ENCODE results near the gene SYNE2.

The SYNE2 gene

DNA sequence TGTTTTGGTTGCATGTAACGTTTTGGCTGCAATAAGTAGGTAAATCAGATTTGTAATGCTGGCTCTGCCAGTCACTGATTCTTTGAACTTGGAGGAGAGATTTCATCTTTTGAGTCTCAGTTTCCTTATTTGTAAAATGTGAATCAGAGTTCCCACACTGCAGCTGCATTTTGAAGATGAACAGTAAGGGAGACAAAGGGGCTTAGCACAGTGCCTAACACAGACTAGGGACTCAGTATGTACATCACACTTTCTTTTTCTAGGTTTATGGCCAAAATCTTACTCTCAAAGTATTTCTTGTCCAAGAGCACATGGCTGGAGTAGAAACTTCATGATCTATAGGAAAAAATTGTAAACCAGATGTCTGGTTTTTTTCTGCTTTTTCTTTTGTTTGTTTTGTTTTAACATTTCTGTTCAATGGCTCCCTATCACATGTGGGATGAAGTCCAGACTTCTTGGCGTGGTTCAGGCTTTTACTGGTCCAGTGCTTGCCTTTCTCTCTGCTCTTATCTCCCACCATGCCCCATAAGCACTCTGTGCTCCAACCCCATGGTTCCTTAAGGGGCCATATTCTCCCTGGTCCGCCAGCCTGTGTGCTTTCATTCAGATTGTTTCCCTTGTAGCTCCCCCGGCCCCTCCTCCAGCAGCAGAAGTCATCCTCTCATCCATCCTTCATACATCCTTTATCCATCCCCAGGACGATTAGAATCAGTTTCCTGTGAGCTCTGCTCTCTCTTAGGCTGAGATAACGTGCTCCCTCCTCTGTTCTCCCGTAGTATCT is 58.0 kb downstream of the SYNE2 start:
- DNase-seq = no peak

GRCh38 chr14:63911404-63911803 is 58.6 kb downstream of the SYNE2 start:
- DNase-seq = no peak

GRCh38 chr14:63912286-63912685 is 59.5 kb downstream of the SYNE2 start:
- DNase-seq = no peak

- DNase-seq = no peak
Measured at GRCh38 chr14:63918411-63918810, 65.6 kb downstream of the SYNE2 start.

- DNase-seq = no peak
Measured at GRCh38 chr14:63922696-63923421, 70.1 kb downstream of the SYNE2 start.

GRCh38 chr14:63923422-63923752 is 70.6 kb downstream of the SYNE2 start:
- DNase-seq = no peak

DNA sequence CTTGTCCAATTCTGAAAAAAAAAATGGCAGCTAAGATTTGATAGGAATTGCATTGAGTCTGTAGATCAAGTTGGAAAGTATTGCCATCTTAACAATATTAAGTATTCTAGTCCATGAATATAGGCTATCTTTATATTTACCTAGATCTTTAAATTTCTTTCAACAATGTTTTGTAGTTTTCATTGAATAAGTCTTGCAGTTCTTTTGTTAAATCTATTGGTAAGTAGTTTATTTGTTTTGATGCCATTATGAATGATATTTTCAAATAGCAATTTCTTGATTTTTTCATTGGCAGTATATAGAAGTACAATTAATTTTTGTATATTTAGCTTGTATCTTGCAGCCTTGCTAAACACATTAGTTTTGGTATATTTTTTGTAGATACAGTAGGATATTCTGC is 71.6 kb downstream of the SYNE2 start:
- no peak for DNase-seq

GRCh38 chr14:63926641-63927040 is 73.8 kb downstream of the SYNE2 start:
- no peak for DNase-seq

DNA sequence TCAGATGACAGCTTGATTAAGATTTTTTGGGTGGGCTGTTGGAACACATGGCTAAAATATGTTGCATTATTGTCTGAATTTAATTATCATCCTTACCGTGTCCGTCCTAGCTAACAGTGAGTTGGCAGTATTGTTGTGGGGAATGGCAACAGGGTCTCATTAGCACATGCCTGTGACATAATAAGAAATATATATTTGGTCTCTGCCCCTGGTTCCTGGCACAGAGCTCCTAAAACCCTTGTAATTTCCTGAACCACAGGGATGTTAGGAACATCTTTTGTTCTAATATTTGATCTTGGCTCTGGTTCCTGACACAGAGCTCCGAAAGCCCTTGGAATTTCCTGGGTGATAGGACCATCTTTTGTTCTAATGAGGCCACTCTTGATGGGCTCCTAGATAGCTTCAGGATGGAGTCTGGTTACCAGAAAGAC is 76.0 kb downstream of the SYNE2 start:
- DNase-seq = no peak

GRCh38 chr14:63933110-63933509 is 80.3 kb downstream of the SYNE2 start:
- no peak for DNase-seq

- no peak for DNase-seq
Measured at GRCh38 chr14:63933711-63934110, 80.9 kb downstream of the SYNE2 start.

DNA sequence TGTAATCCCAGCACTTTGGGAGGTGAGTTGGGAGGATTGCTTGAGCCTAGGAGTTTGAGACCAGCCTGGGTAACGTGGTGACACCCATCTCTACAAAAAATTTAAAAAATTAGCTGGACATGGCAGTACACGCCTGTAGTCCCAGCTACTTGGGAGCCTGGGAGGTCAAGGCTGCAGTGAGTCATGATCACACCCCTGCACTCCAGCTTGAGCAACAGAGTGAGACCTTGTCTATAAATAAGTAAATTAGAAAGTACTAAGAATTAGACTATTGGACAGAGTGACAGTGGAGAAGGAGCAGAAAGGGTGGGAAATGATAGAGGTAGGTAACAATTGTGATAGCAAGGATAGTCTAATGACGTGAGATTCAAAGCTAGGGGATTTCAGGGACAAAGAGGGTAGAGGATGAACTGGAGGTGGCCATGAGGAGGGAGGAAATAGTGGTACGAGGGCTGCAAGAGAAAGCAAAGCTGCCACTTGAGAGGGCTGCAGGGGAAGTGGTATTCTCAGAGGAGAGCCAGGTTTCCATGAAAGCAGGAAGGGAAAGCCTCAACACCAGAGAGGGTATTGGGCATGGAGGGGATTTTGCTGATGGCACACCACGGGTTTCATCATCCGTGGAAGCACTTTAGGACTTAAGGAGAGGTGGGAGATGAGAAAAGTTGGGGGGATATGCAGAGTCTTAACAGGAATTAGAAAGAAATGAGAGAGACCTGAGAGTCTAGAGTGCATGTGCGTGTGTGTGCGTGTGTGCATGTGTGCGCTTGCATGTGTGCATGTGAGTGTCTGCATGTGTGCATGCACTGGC is 85.6 kb downstream of the SYNE2 start:
- DNase-seq = no peak

DNA sequence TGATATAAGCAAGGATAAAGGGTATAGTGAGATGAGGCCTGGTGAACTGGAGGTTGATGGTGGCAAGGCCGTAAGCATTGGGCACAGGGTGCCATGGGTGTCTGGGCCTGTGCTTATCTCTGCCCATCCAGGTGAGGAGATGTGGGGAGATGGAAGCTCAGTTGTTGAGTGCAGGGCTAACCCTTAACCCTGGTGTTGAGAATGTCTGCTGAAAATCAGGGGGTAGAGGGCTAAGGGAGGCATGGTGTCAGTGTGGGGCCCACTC is 86.1 kb downstream of the SYNE2 start:
- DNase-seq = no peak

DNA sequence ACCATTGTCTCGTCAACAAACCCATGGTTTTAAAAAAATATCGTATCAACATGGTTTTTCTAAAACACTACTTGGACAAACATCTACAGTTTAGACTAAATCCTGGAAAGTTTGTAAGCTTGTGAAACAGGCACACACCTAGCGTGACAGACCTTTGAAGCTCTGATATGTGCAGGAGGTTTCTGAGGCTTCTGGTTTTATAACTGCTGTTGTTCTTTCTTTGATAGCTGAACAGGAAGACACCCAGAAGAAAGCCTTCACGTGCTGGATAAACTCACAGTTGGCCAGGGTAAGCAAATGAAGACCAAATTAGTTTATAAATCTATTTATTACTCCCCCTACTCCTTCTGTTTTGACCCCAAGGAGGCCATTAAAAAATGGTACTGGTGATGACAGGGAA is 87.6 kb downstream of the SYNE2 start:
- no peak for DNase-seq

DNA sequence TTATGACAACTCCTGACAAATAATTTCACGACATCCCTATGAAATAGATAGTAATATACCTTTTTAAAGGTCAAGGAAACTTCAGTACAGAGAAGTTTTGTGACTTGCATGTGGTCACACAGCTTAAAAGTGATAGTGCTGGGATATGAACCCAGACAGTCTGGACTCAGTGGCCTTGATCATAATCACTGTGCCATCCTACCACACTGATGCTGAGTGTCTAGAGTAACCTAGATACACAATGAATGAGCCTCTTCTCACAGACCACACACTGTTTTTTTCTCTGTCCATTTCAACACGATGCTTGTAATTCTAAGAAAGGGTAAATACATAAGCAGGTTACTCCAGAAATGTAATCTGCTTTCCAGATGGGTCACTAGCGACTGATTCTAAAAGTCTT is 88.2 kb downstream of the SYNE2 start:
- DNase-seq = no peak

DNA sequence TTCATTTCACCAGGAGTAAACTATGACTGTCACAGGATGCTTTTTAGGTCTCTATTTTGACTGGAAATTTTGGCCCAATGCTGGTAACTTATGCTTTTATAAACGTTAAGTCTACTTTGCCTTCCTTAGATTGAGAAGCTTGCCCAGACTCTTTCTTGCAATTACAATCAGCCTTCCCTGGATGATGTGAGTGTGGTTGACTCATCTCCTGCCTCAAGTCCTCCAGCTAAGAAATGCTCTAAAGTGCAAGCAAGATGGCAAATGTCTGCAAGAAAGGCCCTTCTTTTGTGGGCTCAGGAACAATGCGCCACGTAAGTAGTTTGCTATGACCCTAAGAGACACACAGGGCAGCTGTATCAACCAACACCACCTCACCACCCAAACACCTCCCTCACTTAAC is 96.9 kb downstream of the SYNE2 start:
- no peak for DNase-seq

DNA sequence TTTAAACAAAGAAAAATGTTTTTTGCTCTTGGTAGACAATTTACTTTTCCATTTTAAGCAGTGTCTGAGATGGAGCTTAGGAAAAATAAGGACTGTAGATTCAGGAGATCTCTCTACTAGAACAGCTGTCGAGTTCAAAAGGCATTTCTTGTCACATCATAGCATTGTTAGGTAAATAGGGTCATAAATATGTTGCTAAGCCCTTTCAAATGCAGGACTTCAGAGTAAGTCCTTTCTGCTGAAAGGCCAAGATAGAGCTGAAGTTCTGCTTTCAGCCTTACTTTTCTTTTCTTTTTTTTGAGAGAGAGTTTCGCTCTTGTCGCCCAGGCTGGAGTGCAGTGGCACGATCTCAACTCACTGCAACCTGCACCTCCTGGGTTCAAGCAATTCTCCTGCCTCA is 98.2 kb downstream of the SYNE2 start:
- no peak for DNase-seq

DNA sequence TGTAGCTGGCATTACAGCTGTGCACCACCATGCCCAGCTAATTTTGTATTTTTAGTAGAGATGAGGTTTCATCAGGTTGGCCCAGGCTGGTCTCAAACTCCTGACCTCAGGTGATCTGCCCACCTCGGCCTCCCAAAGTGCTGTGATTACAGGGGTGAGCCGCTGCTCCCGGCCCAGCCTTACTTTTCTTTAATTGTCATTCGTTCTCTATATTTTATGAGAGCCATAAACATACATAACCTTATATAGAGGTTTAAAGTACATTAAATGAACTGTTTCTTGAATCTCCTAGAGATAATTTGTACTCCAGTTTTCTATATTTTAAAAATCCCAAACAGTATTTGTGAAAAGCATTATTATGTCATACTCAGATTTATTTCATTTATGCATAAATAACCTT is 98.6 kb downstream of the SYNE2 start:
- DNase-seq = no peak

- DNase-seq = no peak
Measured at GRCh38 chr14:63952053-63952932, 99.5 kb downstream of the SYNE2 start.

GRCh38 chr14:63952933-63953437 is 100.2 kb downstream of the SYNE2 start:
- no peak for DNase-seq

DNA sequence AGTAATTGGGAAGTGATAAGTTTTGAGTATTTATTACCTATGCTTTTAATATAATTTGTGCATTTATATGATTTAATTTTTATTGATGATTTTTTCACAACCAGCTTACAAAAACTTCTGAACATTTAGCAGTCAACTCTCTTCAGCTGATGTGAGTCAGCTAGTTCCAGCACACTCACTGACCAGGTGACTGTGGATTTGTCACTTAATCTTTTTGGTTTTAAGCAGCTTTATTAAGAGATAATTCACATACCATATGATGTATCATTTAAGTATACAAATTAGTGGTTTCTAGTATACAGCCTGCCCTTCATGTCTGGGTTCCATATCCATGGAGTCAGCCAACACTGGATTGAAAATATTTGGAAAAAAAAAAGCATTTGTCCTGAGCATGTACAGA is 103.5 kb downstream of the SYNE2 start:
- no peak for DNase-seq

DNA sequence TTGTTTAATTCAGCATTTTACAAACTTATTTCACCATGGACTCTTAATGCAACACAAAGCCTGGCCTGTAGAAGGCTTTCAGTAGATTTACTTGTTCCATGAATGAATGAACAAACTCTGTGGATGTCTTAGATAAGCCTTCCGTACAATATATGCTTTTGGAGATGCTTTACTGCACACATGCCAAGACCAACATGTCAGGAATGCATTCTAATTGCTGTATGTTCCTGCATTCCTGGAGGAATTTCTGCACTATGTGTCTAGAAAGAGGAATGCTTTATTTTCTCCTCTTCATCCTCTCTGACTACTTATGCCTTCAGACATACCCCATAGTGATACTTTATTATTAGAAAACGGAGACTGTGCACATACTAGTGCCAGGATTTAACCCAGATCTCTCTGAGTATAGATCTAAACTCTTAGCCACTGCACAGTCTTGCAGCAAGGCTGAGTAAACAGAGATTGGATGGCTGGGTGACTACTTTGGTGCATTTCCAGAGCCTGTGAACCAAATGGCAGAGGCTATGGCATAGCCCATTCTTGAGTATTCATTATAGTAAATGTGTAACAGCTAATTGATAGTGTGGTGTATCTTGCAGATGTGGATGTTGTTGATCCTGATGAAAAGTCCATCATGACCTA is 108.2 kb downstream of the SYNE2 start:
- DNase-seq = no peak

All from GF-D8 (cell line).